NCI-H2196 treated with DMSO at 0.1 percent for 48 hours (cell line): ENCODE measurements around the gene ARHGEF2.
A peak's percentile ranks its signal among the peaks of the same experiment; 100 is the strongest.

ENCODE experiments used
- DNase-seq: peaks from one replicate; lab custom pipeline; 2025; ENCODE audit not compliant: unreplicated experiment; lab: John Stamatoyannopoulos, UW

Gene ARHGEF2

DNA sequence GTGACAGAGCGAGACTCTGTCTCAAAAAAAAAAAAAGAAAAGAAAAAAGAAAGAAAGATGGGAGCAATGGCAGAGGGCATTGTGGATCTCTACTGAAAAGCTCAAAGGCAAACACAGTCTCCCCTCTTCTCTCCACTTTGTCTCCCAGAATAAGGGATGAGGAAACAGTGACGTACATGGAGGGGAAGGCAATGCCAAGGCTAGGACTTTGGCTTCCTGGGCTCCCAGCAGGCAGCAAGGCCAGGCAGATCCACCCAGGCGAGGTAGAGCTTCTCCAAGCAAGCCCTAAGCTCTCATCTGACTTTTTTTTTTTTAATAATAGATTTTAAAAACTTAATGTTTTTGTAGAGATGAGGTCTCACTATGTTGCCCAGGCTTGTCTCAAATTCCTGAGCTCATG is 4.6 kb downstream of the ARHGEF2 start:
- DNase-seq: no peak

DNA sequence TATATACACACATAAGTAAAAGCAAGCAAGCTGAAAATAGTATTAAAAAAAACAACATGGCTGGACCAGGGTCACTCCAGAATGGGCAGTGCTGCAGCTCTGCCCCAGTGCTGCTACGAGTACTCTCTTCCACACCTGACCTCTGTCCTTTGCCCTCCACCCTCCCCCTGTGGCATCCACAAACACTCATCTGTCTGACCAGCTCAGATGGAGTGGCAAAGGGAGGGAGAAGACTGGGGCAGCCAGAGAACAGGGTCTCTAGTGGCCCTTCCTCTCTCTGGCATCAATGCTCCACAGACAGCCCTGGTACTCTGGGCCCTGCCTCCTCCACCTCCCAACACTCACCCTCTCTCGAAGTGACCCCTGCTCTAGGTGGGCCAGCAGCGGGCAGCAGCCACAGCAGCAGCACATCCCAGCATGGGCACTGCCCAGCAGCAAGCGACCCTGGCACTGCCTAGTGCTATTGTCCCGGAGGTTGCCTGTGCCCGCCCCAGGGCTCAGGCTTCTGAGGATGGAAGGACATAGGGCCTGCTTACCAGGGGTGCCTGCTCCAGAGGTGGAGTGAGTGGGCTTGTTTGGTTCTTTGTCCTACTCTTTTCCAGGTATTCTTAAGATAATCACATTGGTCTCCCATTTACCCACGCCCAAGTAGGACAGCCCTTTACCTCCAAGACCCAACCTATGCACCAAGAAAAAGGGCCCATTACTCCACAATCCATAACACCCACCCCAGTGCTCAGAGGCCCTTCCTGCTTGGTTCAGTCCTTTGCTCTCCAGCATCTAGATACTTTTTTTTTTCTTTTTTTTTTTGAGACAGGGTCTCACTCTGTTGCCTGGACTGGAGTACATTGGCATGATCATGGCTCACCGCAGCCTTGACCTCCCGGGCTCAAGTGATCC is 6.2 kb downstream of the ARHGEF2 start:
- DNase-seq: no peak

DNA sequence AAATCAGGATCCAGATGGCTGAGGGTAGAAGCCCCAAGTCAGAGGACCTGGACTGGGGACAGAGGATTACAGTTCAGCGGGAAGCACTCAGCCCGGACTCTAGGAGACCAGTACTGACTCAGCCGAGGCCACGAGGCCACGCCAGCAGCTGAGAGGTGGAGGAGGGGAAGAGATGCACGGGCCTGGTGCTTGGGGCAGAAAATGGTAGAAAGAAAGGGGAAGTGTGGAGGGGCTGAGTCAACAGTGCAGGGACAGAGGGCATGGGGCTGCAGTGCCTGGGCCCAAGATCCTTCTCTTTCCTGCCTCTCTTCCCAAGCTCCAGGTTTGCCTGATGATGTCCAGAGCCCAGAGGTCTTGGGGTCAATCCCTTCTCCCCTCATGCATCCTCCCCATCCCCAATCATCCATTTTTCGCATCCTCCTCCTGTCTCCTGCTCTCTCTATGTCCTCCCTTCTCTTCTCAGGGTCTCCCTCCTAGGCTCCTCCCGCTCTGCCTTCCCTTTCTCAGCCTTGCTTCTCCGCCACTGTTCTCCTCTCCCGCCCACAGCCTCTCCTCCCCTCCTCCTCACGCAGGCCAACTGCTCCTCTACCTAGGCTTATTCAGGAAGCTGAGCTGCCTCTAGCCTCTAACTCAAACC is 7.7 kb downstream of the ARHGEF2 start:
- no peak for DNase-seq

DNA sequence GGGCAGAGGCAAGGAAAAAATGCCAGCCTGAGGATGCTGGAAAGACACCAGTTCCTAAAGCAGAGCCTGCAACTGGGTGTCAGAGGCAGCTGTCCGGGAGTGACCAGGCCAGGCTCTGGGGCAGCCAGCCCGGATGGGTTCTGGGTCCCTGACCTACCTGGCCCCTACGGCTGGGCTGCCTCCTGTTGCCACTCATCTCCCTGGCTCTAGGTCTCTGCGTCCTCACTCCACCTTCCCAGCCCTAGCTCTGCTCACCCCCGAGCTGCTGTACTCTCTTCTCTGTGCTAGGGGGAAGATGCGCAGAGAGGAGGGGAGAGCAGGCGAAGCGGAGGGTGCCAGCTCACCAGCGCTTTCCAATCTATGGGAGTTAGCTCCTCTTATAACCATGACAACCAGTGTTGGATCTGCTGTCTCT is 9.0 kb downstream of the ARHGEF2 start:
- DNase-seq: no peak

DNA sequence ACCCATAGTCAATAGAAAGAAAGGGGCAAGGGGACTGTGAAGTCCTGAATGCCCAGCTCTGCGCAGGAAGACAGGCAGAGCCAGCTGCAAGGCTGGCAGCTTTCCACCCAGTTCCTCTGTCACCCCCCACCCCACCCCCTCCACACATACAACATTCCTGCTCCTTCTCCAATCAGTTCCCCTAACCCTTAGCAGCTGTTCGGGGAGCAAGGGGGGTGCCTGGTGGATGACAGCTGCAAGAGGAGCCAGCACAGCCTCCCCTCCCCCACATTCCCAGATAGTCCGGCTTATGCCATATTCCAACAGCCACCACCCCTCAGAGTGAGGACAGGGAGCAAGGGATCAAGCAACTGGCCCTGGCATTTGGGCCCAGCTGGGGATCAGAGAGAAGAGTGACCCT is 9.7 kb downstream of the ARHGEF2 start:
- no peak for DNase-seq

DNA sequence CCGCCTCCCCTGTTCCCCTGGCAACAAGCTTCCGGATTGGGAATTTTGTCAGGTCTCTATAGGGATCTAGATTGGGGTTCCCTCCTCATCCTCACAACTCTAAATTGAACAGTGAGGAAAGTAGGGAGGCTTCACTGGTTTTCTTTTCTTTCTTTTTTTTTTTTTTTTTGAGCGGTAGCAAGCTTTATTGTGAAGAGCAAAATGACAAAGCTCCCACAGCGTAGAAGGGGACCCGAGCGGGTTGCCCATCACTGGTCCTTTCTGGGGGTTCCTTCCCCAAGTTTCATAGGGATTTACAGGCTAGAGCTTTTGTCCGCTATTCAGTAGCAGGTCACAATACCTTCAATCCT is 10.3 kb downstream of the ARHGEF2 start:
- DNase-seq: no peak

DNA sequence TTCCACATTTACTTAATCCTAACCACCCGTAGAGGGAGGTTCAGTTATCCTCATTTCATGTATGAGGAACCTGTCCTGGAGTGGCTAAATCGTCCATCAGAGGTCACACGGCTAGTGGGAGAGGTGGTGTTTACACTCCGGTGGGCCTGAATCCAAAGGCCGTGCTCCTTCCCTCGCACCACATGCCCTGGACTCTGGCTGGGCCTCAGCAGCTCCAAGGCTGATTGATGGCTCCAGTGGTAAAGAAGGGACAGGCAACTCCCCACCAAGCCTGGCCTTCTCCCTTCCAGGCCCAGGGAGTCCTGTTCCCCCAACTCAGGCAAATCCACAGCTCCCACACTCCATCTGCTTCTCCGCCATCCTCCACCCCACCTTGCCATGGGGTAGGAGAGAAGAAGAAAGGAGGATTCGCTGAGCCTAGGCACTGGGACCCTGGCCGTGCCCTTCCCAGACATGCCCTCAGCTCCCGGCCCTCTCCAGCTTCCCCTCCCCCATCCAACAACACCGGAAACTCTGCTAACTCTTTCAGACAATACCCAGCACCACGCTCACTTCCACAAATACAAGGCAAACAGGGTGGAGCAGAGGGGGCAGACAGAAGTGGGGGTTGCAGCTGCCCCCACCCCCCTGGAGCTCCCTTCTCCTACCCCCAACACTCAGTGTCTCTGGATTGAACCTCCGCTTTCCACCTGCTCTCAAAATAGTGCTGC is 10.9 kb downstream of the ARHGEF2 start:
- DNase-seq: no peak

DNA sequence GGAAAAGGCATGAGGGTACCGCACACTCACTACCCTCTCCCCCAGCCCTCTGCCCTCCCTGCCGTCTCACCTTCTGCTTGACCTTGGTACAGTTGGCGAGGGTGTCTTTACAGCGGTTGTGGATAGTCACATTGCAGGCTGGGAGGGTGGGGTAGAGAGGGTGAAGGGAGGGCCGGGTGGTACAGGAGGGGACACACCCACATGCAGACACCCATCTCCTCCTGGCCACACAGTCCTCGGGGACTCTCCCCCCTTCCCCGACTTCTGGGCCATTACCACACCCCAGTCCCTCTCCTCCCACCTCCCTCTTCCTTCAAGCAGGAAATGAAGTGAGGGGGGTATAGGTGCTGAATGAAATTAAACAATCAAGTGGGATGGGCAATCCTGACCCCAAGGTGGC is 11.6 kb downstream of the ARHGEF2 start:
- no peak for DNase-seq

DNA sequence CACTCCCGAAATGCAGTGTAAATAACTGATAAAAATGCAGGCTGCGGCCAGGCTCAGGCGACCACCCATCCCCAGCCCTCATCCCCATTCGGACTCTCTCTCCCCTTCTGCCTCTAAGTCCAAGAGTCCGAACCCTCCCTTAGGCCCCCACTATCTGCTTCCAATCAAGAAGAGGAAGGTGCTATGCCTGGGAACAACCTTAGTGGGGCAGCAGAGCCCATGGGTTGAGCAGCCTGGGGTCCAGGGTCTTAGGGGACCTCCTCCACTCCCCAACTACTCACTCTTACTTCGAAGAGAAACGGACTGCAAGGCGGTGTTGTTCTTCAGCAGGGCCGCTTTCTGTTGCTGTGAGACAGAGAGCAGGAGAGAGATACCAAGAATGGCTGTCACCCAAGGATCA is 12.2 kb downstream of the ARHGEF2 start:
- no peak for DNase-seq

DNA sequence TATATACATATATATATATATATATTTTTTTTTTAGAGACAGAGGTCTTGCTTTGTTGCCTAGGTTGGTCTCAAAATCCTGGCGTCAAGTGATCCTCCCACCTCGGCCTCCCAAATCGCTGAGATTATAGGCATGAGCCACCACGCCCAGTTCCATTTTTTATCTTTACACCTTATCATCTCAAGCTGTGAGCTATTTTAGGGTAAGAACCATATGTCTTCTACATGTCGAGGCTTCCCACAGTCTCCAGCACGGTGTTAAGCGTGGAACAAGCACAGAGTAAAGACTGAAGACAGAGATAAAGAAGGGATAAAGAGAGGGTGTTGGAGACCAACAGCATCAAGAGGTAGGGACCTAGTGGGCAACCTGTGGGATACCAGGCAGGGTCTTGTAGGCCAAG is 14.2 kb downstream of the ARHGEF2 start:
- DNase-seq: no peak

DNA sequence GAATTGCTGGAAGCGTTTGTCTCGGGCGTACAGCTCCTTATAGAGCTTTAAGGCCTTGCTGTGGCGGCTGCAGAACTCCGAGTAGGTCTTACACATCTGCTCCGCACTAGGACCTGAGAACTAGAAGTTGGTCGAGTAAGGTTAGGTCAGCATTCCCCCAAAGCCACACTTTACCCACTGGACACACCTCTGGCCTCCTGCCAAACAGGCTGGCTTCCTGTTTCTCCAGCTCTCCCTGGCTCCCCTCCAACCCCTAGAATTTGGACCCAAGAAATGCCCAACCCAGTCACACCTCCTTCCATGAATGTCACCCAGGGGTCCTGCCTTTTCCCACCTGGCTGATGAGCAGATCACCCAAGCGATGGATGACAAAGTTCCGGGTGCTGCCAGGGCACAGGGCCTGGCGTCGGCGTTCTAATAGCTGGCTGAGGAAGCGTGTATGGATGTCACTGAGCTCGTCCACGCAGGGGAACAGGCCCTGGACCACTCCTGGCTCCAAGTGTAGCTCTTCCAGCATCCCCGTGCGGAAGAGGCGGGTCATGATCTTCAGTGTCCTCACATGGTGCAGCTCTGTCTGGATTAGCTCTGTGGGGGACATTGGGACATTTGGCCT is 15.6 kb downstream of the ARHGEF2 start:
- DNase-seq: no peak

DNA sequence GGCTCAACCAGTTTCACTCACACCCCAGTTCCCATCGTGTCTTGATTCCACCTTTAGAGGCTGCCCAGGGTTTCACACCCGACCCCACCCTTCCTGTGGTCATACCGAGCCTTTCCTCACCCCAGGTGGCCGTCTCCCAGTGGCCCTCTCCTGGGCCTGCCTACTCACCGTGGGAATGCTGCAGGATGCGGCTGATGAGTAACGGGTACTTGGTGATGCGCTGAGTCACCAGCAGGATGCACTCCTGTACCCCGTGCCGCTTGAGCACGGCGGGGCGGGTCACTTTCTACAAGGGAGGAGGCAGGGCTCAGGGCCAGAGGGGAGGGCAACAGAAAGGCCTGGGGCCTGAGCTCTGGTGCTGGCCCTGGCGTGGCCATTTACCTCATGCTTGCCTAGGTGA is 16.4 kb downstream of the ARHGEF2 start:
- DNase-seq: peak; percentile 23

DNA sequence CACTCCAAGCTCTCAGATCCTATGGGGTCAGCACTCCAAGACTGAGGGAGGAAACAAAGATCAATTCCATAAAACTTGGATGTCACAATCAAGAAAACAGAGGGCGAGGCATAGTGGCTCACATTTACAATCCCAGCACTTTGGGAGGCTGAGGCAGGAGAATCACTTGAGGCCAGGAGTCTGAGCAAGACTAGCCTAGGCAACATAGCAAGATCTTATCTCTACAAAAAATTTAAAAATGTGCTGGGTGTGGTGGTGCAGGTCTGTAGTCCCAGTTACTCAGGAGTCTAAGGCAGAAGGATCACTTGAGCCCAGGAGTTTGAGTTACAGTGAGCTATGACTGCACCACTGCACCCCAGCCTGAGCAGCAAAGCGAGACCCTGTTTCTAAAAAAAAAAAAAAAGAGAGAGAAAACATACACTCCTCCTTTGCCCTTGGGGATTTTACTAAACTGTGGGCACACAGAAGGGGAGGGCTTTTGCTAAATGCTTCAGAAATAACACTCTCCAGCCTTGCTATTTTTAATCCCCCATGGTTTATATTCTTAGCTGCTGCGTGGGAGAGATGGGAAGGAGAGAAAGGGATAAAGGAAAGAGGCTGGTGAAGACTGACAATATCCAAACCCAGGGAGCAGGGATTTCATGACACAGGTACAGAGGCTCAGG is 18.1 kb downstream of the ARHGEF2 start:
- DNase-seq: no peak

DNA sequence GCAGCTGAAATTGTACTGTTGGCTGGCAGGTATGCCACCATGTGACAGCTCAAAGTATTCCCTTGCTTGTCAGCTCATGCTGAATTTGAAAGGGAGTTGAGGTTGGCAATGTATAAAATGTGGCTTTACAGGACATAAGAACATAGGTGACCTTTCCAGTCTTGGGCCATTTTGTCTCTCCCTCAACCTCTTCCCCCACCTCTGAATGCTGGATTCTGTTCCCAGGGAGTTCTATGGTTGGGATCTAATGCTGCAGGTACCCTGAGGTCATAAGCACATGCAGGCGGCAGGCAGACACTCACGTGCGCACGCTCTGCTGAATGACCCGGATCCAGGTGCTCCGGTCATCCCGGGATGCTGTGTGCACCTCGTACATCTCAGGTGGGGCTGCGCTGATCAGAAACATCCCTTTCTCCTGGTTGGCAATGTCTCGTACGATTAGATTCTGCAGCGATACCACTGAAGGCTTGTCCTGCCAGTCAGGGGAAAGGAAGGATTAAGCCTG is 20.9 kb downstream of the ARHGEF2 start:
- DNase-seq: no peak

DNA sequence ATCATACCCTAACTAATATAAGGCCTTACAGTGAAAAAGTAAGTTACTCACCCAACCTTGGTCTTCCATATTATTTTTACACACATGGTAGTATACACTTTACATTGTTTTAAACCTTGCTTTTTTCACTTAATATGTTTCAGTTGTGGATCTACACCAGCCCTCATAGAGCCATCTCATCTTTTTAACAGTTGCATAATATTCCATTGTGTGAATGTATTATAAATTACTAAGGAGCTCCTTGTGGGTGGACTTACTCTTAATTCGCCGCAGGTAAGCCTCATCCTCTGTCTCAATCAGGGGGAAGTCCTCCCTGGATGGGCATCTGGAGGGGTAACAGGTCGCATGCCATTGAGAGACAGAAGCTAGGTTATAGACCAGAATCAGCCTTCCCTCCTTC is 23.7 kb downstream of the ARHGEF2 start:
- no peak for DNase-seq

DNA sequence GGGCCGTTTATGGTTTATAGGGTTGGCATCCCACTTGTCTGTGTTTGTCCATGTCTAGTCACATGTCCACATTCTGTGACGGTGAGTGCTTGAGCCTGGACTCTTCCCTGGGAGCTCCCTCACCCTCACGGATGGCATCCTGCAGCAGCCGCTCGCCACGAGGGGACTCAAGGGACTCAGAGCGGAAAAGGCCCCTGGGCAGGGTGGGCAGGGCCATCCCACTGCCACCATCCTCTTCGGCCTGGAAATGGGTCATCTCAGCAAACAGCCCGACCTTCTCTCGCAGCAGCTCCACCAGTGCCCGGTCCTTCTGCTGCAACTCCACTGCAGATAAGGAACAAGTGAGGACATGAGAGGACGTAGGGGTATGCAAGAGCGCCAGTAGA is 25.8 kb downstream of the ARHGEF2 start:
- DNase-seq: no peak

DNA sequence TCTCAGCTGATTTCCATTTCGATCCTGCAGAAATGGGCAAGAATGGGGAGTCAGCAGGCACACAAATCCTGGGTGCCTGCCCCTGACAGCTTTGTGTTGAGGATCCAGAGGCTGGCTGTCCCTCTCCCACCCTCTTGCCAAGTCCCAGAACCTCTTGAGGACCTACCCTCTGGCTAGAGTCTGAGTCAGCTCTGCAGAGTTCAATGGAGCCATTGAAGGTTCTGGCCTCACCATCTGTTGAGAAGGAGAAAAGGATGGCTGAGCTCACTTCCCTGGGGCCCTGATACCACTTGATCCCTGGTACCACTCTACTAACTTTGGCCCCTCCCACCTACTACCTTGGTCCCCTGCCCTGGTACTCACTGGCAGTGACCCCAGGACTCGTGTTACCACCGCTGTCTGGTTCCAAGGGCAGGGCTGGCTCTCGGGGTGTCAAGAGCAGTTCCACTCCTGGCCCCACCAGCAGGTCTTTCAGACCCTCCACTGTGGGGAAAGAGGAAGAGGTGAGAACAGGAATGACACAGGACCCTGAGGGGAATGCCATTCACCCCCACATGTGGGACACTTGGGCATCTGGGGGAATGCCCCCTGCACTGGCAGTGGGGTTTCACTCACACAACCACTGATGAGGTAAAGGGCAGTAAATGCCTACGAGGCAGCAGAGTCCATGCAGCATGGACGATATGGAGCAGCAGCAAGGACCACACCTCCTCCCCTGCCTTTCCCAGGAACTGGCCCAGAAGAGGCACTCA is 26.4 kb downstream of the ARHGEF2 start:
- no peak for DNase-seq

DNA sequence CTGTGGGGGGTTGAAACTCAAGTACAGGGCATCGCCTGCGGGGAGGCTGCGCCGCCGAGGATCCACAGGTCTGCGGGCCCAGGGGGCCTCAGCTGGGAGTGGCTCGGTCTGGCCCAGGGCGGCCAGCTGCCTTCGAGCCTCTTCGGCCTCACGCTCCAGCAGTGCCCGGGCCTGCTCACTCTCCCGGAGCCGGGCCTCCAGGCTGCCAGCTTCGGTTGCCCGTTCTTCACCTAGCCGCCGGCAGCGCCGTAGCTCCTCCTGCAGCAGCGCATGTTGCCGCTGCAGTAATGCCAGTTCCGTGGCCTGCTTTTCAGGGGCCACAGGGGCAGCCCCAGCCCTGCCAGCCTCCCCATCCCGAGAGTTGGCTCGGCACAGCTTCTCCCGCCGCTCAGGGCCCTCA is 27.5 kb downstream of the ARHGEF2 start:
- no peak for DNase-seq

DNA sequence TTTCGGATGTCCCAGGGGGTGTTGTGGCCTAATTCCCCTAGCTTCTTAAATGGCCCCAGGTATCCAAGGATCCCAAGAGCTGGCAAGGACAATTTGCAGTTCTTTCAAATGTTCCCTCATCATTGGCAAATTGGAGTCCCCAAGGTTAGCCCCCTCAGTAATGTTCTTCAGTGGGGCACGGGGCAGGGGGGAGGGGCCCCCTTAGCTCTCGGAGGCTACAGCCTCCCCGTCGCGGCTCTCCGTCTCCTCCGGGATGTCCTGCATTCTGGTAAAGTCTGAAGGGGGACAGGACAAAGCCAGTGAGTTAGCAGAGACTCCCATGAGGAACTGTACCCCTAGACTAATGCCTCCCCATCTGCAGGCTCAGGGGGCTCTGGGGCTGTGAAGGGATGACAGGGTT is 30.6 kb downstream of the ARHGEF2 start:
- no peak for DNase-seq

DNA sequence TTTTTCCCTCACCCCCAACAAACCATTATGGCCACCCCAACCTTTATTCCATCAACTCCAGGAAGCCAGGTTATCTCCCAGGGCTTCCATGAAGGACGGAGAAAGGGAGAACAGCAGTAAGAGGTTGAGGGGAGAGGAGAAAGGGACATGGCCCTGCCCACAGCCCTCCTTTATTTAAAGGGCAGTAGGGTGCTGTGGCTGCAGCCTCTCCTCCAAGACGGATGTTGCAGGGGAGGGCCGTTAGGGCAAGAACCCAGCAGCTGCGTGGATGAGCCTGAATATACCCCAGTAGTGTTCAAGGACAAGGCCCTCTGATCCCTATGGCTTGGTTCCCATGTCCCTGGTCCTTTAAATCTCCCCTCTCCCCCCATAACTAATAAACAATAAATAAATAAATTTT is 31.1 kb downstream of the ARHGEF2 start:
- no peak for DNase-seq
